Measurements from ENCODE around the gene MNAT1. TPM values are rescaled to one million over a fixed set of nuclear protein-coding genes. Genes with fewer than 3 reads are reported as not detected.

Gene MNAT1
- total RNA-seq, 1 donor from 2014 or later, result 114 TPM

GRCh38 chr14:60757567-60758002, 23.0 kb downstream of the MNAT1 start:
- peaks cover 7% of the 10 kb centered on the region for H3K4me1 Mint-ChIP-seq
- no peaks in the 10 kb centered on the region for H3K27me3 Mint-ChIP-seq (ENCODE audit: insufficient read depth, low read depth)
- H3K36me3 ChIP-seq, result no peaks in the 10 kb centered on the region
- no peak overlapping the region for H3K9ac ChIP-seq
- H4K20me1 ChIP-seq (ENCODE audit: low read depth), result peaks cover 63% of the 10 kb centered on the region
- H3K9me3 ChIP-seq (ENCODE audit: low read depth), result no peaks in the 10 kb centered on the region
- H3K4me3 Mint-ChIP-seq, result no peak overlapping the region
- H3K4me2 ChIP-seq, result no peak overlapping the region
- peaks cover 13% of the 10 kb centered on the region for H3K4me1 ChIP-seq
- H3F3A ChIP-seq (ENCODE audit: low read depth), result no peaks in the 10 kb centered on the region
- H2AFZ ChIP-seq (replicated peaks), result no peak overlapping the region
- H3K9me3 Mint-ChIP-seq, result no peaks in the 10 kb centered on the region
- peaks cover 4% of the 10 kb centered on the region for H3K36me3 Mint-ChIP-seq
- TF ChIP-seq EZH2phosphoT487 (IDR thresholded peaks at IDR 0.05), result no peak
- TF ChIP-seq CTCF (IDR thresholded peaks at IDR 0.05), result no peak
- no peak for TF ChIP-seq EZH2 (IDR thresholded peaks at IDR 0.05)
- no peak overlapping the region for H3K27ac ChIP-seq
- H3K27ac Mint-ChIP-seq, result no peak overlapping the region
- H3K79me2 ChIP-seq (ENCODE audit: low read depth), result peaks cover 88% of the 10 kb centered on the region
- DNase-seq (ENCODE audit: low spot score), result no peak
- no peak overlapping the region for H3K4me3 ChIP-seq
- H3K27me3 ChIP-seq, result no peaks in the 10 kb centered on the region

GRCh38 chr14:60758885-60759284, 24.3 kb downstream of the MNAT1 start:
- no peak for DNase-seq (ENCODE audit: low spot score)
- no peaks in the 10 kb centered on the region for H3K27me3 ChIP-seq
- peaks cover 13% of the 10 kb centered on the region for H3K4me1 ChIP-seq
- TF ChIP-seq EZH2 (IDR thresholded peaks at IDR 0.05) (no peak), EZH2phosphoT487 (IDR thresholded peaks at IDR 0.05) (no peak), CTCF (IDR thresholded peaks at IDR 0.05) (no peak)
- Mint-ChIP-seq H3K36me3 (no peaks in the 10 kb centered on the region), H3K4me3 (no peak overlapping the region), H3K9me3 (no peaks in the 10 kb centered on the region), H3K27ac (no peak overlapping the region), H3K27me3 (ENCODE audit: insufficient read depth, low read depth) (no peaks in the 10 kb centered on the region), H3K4me1 (peaks cover 7% of the 10 kb centered on the region)
- H3K27ac ChIP-seq, result peak overlapping the region; percentile 31
- H2AFZ ChIP-seq (replicated peaks), result no peak overlapping the region
- no peaks in the 10 kb centered on the region for H3K36me3 ChIP-seq
- H3F3A ChIP-seq (ENCODE audit: low read depth), result no peaks in the 10 kb centered on the region
- no peak overlapping the region for H3K9ac ChIP-seq
- no peak overlapping the region for H3K4me3 ChIP-seq
- H3K79me2 ChIP-seq (ENCODE audit: low read depth), result peaks cover 88% of the 10 kb centered on the region
- no peak overlapping the region for H3K4me2 ChIP-seq
- peaks cover 64% of the 10 kb centered on the region for H4K20me1 ChIP-seq (ENCODE audit: low read depth)
- no peaks in the 10 kb centered on the region for H3K9me3 ChIP-seq (ENCODE audit: low read depth)

- H3K4me3 Mint-ChIP-seq, result no peak overlapping the region
- H3K27ac Mint-ChIP-seq, result no peak overlapping the region
These were observed 25.6 kb downstream of the MNAT1 start for GRCh38 chr14:60760209-60760608.

More at GRCh38 chr14:60760209-60760608, 25.6 kb downstream of the MNAT1 start:
- H3K4me1 Mint-ChIP-seq, result peaks cover 7% of the 10 kb centered on the region
- peaks cover 94% of the 10 kb centered on the region for H3K79me2 ChIP-seq (ENCODE audit: low read depth)
- no peaks in the 10 kb centered on the region for H3K9me3 Mint-ChIP-seq
- peaks cover 13% of the 10 kb centered on the region for H3K4me1 ChIP-seq
- H3K27me3 ChIP-seq, result no peaks in the 10 kb centered on the region
- H4K20me1 ChIP-seq (ENCODE audit: low read depth), result peaks cover 70% of the 10 kb centered on the region
- H2AFZ ChIP-seq (replicated peaks), result no peak overlapping the region
- no peaks in the 10 kb centered on the region for H3K36me3 Mint-ChIP-seq
- TF ChIP-seq EZH2phosphoT487 (IDR thresholded peaks at IDR 0.05), result no peak
- TF ChIP-seq CTCF (IDR thresholded peaks at IDR 0.05), result no peak
- TF ChIP-seq EZH2 (IDR thresholded peaks at IDR 0.05), result no peak
- no peaks in the 10 kb centered on the region for H3K27me3 Mint-ChIP-seq (ENCODE audit: insufficient read depth, low read depth)
- H3F3A ChIP-seq (ENCODE audit: low read depth), result no peaks in the 10 kb centered on the region
- no peaks in the 10 kb centered on the region for H3K36me3 ChIP-seq
- DNase-seq (ENCODE audit: low spot score), result no peak
- H3K9me3 ChIP-seq (ENCODE audit: low read depth), result no peaks in the 10 kb centered on the region
- no peak overlapping the region for H3K9ac ChIP-seq
- no peak overlapping the region for H3K4me2 ChIP-seq
- H3K4me3 ChIP-seq, result no peak overlapping the region
- no peak overlapping the region for H3K27ac ChIP-seq

Measured in neural progenitor cell (in vitro differentiated cells).